ENCODE results near the gene AOAH.

DNA sequence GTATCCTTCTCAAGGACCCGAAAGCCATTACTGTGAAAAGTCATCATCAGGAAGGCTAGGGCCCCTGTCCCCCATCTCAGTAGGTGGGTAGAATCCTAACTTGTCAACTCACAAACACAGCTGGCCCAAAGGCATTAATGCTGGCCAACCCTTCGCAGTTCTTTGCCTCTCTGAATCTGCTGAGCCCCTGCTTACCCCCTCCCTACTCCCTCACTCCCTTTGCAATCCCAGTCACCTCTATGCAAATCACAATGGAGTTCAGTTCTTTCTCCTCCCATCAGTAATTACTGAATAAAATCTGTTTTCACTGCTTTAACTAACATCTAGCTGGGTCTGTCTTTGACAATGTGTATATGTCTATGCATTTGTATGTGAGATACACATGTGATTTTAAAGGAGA lies 38.1 kb upstream of the AOAH start:
- TF ChIP-seq CTCF (IDR thresholded peaks at IDR 0.05): no peak
- no peak for TF ChIP-seq EZH2phosphoT487 (IDR thresholded peaks at IDR 0.05)

Data from neural progenitor cell (in vitro differentiated cells).